Skin of body (tissue), 2 donors: ENCODE results near the gene RWDD1. TPM values are rescaled to one million over a fixed set of nuclear protein-coding genes. Genes with fewer than 3 reads are reported as not detected.
A peak's percentile ranks its signal among the peaks of the same experiment; 100 is the strongest.
"Not testable (repeated sequence)": the region's sequence is repeated elsewhere in the genome, so short reads cannot be mapped to it uniquely, and the experiment has no call there.

Experiments used
- DNase-seq: peaks from one replicate; lab custom pipeline; 2025; lab: John Stamatoyannopoulos, UW
- total RNA-seq: library from RNA; depleted of rRNA; stranded (reverse); fragments of >200 nt; gene quantifications from one replicate; pipeline ENCODE4 v1.2.3, GENCODE V29; 2014

RWDD1 gene
- total RNA-seq, 1 donor from 2014 or later = 20.5 TPM

DNA sequence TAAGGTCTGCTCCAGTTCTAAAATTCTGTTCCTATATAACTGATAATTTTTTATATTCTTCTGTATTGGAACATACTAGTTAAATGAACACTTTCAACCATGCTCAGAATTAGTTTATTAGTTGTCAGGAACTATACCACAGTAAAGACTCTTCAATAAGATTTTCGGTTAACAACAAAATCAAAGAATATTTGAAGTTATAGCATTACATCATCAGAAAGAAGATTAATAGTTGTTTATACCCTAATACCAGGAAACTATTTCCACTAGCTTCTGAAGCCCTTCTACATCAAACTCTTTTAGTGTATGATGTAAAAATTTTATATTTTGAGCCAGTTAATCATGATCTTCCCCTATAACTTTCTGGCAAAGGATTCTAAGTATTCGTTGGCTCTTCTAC, 11.2 kb upstream of the RWDD1 start:
- DNase-seq = no peak

DNA sequence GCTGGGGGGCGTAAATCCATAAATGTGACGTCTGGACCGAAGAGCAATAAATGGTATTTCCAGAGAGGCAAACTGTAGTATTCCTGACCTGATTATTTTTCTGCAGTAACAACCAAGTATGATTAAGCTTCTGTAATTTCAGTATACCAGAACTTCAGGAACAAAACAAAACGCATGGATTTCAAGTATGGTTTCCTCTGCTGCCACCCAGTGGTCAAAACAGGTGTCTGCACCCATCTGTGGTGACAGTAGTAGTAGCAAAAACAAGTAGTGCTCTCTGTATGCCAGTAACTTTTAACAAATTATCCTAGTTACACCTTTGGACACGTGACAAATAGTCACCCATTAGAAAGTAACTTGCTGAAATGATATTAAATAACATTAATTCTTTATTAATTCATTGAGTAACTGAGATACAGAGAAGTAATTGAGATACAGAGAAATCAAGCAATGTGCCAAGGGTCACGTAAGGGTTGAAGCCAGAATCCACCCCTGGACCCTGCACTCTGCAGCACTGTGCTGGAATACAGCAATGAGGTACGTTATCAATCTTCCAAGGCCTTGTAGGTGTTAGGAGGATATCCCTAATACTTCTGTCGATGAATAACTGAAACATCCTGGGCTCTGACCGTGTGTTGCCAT, 9.8 kb upstream of the RWDD1 start:
- DNase-seq = peak; percentile 76

DNA sequence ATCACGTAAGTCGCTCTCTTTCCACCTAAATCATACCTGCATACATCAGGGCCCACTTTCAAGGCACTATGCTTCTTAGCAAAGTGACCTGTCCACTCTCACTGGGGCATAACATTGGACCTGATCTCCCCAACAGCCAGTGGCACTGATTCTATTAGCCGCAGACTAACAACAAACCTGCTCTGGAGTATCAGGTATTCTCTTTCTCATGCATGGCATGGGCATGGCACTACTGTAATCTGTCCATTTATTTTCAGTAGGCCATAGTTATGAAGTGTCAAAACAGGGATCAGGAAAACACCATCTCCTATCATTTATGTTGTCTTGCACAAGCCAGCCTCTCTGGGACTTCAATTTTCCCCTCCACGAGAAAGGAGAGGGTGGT, 9.3 kb upstream of the RWDD1 start:
- no peak for DNase-seq

DNA sequence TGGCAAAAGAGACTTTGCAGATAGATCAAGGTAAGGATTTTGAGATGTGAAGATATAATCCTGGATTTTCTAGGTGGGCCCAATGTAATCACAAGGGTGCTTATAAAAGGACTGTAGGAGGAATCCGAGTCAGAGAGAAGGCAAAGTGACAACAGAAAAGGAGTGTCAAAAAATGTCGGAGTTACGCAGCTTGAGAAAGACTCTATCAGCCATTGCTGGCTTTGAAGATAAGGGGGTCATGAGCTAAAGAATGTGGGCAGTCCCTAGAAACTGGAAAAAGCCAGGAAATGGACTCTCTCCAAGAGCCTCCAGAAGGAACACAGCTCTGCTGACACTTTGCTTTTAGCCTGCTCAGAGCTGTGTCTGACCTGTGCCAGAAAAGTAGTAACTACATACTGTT, 8.7 kb upstream of the RWDD1 start:
- no peak for DNase-seq

DNA sequence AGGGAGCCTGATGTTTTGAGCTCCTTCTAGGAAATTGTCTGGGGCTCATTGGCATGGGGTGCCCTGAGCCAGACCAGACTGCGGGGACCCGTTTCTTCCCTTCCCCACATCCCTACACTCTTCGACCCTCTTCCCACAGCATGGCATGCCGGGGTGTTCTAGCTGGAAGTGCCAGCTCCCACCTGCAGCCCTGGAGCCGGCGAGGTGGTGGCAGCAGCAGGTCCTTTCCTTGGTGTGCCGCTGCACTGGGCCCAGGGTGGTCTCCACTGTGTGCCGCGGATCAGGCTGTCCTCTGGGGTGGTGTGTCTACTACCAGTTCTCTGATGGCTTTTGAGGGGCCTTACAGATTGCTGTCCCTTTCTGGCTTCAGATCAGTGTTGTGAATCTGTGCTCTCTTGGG, 7.5 kb upstream of the RWDD1 start:
- no peak for DNase-seq

DNA sequence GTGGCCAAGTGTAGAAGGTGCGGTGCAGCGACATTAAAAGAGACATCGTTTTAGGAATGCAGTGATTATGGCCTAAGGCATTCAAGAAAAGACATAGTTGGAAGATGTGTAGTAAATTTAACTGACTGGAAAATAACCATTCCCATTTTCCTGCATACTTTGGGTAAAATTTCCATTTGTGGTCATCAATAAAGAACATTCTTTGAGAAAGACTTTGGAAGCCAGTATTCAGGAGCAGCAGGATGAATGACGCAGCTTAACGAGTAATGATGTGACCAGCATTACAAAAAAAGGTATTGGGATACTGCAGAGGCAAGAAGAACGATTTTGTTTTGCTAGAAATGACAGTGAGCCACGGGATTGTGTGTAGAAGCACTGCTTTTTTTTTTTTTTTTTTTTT, 7.0 kb upstream of the RWDD1 start:
- no peak for DNase-seq

DNA sequence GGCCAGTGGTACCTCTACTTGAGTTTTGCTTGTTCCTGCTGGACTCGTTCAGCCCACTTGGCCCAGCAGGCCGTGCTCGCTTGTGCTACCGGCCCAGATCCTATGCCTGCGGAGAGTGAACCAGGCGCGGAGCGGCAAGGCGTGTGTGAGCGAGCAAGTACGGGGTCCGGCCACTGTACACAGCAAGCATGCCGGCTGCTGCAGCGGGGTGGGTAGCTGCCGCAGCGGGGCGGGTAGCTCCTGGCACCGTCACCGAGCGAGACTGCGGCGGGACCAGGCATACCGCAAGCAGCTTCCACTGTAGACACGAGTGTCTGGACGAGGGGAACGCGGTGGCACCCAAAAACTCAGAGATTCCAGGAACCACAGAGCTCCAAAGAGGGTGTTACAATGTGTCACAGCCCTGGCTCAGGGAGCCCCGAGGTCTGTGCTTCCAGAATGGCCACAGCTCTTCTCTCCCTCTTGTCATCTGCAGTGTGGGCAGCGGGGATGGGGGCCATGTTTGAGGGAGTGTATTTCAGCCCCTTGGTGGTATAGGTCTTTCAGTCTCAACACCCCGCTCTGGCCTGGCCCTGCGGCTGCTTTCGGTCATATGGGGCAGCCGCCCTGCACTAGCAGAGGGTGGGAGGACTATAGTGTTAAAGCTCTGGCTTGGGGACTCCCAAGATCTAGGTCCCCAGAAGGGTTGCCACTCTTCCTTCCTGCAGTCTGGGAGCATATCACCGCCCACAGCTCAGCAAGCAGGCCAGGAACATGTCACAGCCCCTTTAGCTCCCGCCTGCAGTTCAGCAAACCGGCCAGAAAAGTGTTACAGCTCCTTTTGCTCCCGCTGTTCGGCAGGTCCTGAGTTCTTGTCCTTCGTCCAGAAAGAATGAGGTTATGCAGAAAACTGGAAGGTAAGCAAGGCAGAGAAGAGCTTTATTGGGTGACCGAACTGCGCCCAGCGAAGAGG, 6.1 kb upstream of the RWDD1 start:
- DNase-seq = no peak

DNA sequence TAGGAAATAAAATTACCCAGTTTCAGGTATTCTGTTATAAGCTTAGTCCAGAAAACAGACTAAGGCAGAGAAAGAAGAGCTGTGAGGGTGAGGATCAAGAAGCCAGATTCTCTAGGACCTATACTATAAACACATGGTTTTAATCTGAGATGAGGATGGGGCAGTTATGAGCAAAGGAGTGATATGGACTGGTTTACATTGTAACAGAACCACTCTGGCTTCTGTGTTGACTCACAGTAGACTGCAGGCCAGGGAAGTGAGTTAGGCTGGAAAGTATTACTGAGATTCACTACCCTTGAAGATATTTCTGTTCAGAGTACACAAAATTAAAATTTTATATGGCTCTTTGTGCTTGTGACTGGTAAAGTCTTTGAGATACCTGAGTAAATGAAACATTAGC, 3.2 kb upstream of the RWDD1 start:
- DNase-seq = no peak

DNA sequence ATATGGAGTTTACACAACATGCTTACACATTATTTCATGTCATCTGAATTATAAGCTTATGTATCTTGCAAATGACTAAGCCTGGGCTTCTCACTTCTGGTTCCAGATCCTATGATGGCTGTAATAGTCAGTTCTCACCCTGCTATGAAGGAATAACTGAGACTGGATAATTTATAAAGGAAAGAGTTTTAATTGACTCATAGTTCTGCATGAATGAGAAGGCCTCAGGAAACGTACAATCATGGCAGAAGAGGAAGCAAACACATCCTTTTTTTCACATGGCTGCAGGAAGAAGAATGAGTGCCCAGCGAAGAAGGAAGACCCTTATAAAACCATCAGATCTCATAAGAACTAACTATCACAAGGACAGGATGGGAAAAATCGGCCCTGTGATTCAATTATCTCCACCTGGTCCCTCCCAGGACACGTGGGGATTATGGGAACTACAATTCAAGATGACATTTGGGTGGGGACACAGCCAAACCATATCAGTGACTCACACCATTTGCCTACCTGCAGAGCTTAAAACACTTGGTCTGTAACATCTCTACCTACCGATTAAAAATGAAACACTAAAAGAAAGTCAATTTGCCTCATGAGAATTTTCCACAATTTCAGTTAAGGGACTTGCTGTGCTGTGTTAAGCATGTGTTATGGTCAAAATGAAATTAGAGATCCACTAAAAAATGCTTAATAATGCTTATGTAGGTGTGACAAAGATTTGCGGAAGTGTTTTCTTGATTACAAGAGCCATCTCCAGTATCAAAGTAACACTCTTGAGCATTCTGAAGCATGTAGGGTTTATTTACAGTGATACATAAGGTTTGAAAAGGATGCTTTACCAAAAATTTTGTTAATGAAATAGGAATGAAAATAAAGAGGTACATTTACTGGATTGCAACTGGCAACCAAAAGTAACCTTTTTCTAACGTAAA, 2.2 kb upstream of the RWDD1 start:
- no peak for DNase-seq

DNA sequence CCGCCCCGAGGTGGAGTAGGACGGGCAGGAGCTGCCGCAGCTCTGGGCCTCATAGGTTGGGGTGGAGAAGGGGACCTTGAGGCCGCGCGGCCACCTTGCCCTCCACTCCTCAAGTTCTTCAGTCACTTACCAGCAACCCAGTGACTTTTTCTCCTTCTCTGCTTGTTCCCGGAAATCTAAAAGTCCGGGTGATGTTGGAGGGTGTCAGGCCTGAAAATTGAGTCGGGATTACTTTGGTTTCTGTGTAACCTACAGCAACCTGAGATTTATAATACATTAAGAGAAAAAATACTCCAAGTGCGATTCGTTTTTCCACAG, 338 bp downstream of the RWDD1 start:
- DNase-seq = peak; percentile 54

DNA sequence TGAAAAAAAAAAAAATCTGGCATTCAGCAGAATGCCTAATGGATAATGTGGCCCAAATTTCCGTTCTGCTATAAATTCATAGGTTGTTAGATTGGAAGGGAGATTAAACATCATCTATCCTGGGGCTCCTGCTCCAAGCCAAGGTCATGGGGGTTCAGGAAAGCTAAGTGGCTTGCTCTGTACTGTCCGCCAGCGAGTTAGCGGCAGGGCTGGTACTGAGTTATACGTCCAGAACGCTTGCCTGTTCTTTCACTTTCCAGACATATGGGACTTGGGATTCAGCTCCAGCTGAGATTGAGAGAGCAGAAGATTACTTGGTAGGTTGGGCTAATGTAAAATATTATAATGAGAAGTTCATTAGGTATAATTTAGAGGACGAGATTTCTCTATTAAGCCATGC, 858 bp downstream of the RWDD1 start:
- no peak for DNase-seq

DNA sequence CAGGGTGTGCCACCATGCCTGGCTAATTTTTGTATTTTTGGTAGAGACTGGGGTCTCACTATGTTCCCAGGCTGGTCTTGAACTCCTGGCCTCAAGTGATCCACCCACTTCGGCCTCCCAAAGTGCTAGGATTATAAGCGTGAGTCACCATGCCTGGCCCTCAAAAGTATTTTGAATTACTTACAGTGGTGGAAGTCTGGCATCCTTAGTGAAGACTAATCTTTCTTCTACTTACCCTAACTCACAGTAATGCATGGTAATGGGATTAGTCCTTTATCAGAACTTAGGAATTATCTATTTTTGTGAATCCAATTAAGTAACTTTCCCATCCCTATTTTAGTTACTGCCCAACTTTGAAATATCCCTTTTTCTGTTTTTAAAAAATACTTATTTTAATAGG, 3.9 kb downstream of the RWDD1 start:
- no peak for DNase-seq

DNA sequence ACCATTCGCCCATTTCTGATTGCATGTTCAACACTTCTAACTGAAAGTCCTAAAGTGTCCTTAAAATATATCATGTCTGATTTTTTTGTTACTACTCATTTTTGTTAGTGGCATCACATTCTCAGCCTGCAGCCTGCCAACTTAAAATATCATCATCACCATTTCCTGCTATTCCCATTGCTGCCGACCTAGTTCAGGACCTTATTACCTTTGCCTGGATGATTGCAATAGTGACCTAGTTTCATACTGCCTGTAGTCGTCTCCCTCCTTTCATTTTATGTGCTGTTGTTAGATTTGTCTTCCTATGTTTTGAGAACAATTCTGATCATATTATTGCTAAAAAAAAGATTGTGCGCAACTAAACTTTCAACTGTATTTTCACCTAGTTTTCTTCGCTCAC, 6.2 kb downstream of the RWDD1 start:
- DNase-seq = no peak

DNA sequence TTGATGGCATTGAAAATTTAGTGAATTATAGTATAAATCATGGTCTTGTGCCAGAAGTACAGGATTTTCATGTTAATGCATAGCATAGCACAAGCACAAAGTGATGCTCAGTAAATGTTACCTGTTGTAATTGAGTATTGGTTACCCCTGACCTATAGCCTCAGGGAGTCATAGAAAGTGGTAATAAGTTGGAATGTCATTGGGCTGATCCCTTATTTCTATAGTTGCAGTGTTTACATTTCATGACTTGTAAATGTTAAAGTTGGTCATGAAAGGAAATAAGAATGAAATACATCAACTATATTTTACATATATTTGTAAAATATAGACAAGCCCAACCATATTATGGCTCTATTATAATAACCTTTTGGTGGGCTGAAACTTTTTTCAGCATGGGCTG, 7.0 kb downstream of the RWDD1 start:
- DNase-seq = no peak

DNA sequence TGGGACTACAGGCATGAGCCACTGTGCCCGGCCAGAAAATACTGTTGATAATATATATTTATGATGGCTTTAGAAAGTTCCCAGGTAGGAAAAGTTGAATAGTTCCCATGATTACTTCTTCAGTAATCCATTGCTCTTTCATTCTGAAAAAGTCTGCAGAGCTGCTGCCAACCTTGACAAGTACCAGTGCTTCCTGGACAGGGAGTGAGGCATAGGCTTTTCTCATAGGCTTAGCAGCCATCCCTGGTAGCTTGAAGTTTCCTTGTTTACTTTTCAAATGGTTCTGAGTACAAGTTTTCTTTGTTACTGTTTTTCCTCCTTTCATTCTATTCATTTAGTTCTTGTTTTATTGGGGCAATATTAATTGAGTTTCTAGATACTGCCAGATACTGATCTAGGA, 7.8 kb downstream of the RWDD1 start:
- no peak for DNase-seq

DNA sequence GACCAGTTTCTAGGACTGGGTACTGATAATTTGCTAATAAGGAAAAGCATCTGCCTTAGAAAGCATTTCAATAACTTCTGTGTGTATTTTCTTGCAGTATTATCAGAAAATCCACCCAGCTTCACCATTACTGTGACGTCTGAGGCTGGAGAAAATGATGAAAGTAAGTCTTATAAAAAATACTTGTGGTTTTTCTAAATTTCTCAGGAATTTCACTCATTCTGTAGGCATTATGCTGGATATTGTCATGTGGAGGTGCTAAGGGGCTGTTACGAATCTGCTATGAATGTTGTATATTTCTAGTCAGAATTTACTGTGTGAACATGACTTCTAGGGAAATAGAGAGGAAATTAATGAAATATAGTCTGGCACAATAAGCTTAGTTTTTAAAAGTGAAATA, 8.9 kb downstream of the RWDD1 start:
- no peak for DNase-seq

DNA sequence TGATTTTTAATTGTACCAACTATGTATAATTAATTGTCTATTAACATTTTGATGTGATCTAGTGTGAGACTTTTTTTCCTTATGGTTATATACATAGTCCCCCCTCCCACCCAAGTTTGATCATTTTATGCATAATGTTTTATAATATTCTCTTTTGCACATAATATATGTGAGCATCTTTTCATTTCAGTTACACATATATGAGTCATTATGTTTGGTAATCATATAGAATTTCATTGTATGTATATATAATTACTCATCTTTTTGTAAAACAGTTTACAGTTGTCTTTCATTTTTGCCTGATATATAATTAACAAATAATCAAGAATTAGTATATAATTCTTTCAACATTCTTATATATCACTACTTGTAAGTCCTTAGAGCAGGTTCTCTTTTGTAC, 15.0 kb downstream of the RWDD1 start:
- no peak for DNase-seq

DNA sequence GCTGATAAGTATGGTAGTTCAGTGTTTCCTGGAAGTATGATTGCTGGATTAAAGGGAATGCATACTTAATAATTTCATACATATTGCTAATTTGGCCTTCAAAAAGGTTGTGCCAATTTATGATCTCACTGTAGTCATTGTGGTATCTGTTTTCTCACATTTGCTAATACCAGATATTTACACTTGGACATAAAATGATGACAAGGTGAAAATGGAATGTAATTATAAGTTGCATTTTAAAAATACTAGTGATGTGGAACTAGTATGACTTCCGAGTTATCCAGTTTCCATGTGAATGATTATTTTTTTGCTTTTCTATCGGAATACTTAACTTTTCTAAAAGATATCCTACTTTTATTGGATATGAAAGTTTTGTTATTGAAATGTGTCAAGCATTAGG, 15.4 kb downstream of the RWDD1 start:
- no peak for DNase-seq

DNA sequence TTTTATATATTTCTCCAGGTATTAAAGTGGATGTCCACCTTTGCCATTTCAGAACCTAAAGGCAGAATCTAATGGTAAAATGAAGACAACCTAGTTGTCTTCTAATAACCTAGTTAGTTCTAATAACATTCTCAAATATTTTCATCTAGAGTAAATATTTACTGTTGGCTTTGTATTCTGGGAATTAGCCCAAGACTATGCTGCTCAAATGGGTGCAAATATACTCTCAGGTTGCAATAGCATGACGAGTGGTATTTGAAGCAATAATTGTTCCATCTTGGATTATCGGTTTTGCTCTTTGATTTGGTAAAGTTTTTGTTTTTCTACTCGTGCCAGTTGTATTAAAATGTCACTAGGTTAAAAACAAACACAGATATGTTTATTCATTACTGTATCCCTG, 23.9 kb downstream of the RWDD1 start:
- no peak for DNase-seq

DNA sequence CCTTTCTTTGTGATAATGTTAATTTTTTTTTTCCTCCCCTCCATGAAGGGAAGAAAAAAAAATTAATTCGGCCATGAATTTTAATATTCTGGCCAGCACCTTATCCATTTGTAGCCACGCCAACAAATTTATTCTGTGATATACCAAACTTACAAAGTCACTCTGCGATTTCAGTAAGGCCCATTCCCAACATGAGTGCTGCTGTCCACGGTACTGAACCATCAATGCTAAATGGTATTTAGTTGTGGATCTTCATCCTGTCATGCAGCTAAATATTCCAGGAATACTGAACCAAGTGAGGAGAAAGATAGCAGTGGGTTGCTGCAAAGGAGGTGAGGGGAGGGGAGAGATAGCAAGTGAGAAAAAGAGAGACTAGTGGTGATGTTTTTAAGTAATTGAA, 25.5 kb downstream of the RWDD1 start:
- DNase-seq = no peak

DNA sequence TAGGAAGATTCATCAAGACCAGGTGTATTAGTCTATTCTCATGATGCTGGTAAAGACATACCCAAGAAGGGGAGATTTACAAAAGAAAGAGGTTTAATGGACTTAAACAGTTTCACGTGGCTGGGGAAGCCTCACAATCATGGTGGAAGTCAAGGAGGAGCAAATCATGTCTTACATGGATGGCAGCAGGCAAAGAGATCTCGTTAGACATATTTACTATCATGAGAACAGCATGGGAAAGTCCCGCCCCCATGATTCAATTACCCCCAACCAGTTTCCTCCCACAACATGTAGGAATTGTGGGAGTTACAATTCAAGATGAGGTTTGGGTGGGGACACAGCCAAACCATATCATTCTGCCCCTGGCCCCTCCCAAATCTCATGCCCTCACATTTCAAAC, 32.6 kb downstream of the RWDD1 start:
- not testable (repeated sequence) for DNase-seq

DNA sequence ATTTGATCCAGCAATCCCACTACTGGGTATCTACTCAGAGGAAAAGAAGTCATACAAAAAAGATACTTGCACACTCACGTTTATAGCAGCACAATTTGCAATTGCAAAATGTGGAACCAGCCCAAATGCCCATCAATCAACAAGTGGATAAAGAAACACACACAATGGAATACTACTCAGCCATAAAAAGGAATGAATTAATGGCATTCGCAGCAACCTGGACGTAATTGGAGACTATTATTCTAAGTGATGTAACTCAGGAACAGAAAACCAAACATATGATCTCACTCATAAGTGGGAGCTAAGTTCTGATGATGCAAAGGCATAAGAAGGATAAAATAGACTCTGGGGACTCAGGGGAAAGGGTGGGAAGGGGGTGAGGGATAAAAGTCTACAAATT, 33.6 kb downstream of the RWDD1 start:
- not testable (repeated sequence) for DNase-seq
